HG03469 (cell line): ENCODE measurements around the gene HOXB1.
"Not testable (repeated sequence)": the region's sequence is repeated elsewhere in the genome, so short reads cannot be mapped to it uniquely, and the experiment has no call there.

ENCODE experiments used
- ATAC-seq: cut with Tn5 transposase; IDR thresholded peaks from one replicate; pipeline ENCODE4 v1.9.1; 2021; ENCODE audit warnings: mild to moderate bottlenecking, moderate library complexity, moderate number of reproducible peaks; ENCODE audit not compliant: unreplicated experiment

The HOXB1 gene

GRCh38 chr17:48499735-48500434 lies 30.9 kb downstream of the HOXB1 start:
- no peak for ATAC-seq

DNA sequence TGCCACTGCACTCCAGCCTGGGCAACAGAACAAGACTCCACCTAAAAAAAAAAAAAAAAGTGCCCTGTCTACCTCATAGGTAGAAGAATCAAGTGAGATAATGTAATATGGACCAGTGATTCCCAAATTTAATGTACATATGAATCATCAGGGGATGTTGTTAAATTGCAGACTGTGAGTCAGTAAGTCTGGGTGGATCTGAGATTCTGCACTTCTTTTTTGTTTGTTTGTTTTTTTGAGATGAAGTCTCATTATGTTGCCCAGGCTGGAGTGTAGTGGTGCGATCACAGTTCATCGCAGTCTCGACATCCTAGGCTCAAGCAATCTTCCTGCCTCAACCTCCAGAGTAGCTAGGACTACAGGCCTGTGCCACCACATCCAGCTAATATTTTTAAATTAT lies 31.6 kb downstream of the HOXB1 start:
- ATAC-seq, result no peak

GRCh38 chr17:48498164-48498850 lies 32.5 kb downstream of the HOXB1 start:
- no peak for ATAC-seq

DNA sequence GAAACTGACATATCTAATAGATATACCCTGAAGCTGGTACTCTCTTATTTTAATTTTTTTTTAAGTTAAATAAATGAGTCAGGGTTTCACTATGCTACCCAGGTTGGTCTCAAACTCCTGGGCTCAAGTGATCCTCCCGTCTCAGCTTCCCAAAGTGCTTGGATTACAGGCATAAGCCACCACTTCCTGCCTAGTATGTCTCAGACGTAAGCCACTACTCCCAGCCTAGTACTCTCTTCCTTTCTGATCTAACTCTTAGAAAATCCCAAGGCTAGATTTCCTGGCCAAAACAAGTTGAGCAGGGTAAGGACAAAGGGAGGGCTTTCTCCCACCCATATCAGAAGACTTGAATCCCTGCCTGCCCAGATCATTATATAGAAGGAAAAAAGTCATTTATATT lies 33.7 kb downstream of the HOXB1 start:
- no peak for ATAC-seq

- no peak for ATAC-seq
Observed at GRCh38 chr17:48494335-48494734, 36.5 kb downstream of the HOXB1 start.

DNA sequence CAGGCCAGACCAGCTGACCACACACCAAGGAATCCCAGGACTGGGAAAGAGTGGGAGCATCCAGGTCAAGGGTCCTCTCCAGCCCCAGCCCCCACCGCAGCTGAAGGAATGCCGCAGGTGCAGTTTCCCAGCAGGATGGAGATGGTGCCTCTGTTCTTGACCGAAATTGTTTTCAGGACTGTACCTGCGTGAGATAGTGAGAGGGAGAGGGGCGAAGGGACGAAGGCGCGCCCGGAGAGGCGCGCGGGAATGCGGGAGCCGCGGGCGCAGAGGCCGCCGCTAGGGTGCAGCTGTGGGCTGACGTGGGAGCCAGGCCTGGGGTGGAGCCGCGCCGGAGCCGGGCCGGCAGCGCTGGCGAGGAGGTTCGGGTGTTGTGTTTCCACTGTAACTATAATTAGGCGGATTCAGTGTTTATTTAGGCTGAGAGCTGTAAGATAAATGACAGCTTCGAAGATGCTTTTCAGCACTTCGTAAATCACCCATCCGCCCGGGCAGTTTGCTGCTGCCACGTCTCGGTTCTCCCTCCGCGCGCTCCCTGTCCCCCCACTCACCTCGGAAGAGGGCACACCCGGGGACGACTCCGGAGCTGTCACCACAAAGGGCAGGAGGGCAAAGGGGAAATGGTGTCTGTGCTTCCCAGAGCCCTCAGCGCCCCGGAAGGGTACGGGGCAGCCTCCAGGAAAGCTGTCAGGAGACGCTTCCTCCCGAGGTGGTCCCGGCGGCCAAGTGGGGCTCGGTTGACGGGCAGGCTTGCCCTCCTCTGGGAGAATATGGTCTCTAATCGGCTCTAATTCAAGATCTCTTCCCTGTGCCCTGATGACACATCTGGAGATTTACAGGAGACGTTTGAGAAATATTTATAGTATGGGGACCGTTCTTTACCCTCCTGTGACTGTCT lies 38.2 kb downstream of the HOXB1 start:
- ATAC-seq, result no peak

- no peak for ATAC-seq
Observed at GRCh38 chr17:48491527-48492273, 39.1 kb downstream of the HOXB1 start.

DNA sequence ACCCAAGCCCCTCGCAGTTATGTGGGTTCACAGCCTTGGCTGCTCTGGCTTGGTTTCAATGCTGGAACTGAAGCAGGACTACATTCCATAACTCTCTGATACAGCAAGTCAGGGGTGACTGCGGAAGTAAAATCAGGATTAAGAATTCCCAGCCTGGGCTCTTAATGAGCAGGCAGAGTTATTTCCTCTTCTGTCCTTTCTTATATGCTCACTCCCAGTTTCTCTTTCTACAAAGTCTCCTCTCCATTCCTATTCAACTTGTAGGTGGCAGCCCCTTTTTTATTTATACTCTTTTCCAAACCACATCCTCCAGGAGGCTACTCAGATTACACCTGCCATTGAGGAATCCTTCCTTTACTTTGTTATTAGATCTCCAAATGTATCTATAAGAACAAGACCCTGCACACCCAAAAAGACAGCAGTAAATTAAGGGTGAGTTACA lies 40.3 kb downstream of the HOXB1 start:
- ATAC-seq, result no peak

DNA sequence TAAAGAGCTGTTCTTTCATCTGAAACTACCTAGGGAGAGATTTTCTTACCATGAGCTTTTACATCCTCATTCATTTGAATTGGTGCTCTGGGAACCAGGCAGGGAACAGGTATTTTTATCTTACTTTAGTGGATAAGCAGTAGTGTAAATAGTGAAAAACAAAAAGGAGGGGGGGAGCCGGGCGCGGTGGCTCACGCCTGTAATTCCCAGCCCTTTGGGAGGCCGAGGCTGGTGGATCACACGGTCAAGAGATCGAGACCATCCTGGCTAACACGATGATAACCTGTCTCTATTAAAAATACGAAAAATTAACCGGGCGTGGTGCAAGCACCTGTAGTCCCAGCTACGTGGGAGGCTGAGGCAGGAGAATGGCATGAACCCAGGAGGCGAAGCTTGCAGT lies 41.0 kb downstream of the HOXB1 start:
- ATAC-seq, result no peak

GRCh38 chr17:48488548-48489106 lies 42.2 kb downstream of the HOXB1 start:
- ATAC-seq, result no peak

- ATAC-seq, result no peak
Observed at GRCh38 chr17:48487221-48487620, 43.6 kb downstream of the HOXB1 start.

DNA sequence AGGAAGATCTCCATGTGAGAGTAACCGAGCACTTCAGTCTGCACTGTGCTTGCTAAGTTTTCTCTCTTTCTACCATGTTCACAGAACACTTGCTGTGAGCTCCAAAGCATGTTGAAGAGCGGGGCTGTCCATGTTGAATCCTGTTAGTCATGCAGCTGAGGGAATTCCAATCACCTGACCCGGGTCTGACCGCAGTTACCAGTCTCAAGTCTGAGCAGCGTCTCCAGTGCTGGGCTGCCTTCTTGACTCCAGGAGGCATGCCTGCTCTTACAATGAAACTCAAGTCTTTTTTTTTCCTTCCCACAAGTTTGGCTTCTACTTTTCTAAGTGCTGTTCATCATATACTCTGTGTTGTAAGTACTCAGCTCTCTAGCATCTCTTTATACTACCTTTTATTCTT lies 44.3 kb downstream of the HOXB1 start:
- ATAC-seq, result no peak

GRCh38 chr17:48484850-48485249 lies 46.0 kb downstream of the HOXB1 start:
- no peak for ATAC-seq

- no peak for ATAC-seq
Observed at GRCh38 chr17:48484256-48484655, 46.6 kb downstream of the HOXB1 start.

DNA sequence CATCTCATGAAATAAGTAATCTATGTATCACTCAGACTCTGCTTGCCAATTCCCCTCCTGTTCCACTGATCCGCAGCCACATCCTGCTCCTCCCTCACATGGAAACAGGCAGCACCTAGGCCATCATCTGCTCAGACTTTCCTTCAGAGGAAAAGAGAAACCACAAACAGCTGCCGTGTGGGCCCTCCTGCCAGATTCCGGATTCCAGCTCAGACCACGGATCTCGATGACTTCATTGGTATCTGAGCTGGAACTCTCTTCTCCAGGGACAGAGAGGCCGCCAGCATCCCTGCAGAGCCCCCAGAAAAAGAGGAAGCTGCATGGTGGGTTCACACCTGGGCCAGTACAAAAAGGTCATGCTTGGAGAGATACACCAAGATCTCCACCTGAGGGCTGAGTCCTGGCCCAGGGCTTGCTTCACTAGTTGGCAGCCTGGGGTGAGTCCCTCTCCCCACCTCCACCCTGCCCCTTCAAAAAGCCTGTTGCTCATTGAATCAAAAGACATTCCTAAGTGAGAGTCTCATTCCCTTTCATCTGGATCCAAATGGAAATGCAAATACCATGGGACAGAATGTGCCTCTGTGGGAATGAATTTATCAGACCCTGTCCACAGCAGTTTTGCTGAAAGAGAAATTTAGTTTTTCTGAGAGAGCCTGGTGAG lies 47.2 kb downstream of the HOXB1 start:
- ATAC-seq, result no peak

- no peak for ATAC-seq
Observed at GRCh38 chr17:48483004-48483403, 47.8 kb downstream of the HOXB1 start.

DNA sequence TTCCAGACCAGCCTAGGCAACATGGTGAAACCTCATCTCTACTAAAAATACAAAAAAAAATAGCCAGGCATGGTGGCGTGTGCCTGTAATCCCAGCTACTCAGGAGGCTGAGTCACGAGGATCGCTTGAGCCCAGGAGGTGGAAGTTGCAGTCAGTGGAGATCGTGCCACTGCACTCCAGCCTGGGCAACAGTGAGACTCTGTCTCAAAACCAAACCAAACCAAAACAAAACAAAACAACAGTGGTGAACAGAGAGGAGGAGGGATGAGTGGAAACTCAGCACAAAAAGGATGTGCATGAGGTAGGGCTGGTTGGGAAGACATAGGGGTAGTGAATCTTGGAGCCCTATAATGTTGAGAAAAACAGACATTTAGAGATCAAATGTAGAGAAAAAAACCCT lies 48.5 kb downstream of the HOXB1 start:
- ATAC-seq, result not testable (repeated sequence)

DNA sequence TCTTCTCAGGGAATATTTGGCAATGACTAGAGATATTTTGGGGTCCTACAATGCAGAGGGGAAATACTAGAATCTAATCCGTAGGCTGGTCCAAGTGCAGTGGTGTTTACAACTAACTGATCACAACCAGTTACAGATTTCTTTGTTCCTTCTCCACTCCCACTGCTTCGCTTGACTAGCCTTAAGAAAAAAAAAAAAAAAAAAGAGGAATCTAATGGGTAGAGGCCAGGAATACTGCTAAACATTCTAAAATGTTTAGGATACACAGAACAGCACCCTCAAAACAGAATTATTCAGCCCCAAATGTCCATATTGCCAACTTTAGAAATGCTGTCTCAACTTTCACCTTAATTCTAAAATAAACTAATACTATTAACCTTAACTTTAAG lies 51.8 kb downstream of the HOXB1 start:
- no peak for ATAC-seq
